IMR-90 (cell line): ENCODE data around the gene MAGI2. TPM values are rescaled to one million over a fixed set of nuclear protein-coding genes. Genes with fewer than 3 reads are reported as not detected.

Experiments
- ATAC-seq: fragments of 200-7000 bp; cut with Tn5 transposase; 2 replicates; pipeline ENCODE4 v1.9.1; 2020; ENCODE audit warnings: low read depth, mild to moderate bottlenecking, moderate library complexity
- BruUV-seq: library from RNA; stranded (reverse); fragments of 400-500 nt; replicated peaks from 2 replicates; lab custom pipeline; 2021; lab: Mats Ljungman, UMichigan
- CTCF ChIA-PET: fragments of 300-600 bp; formaldehyde crosslinking; extraction: SDS; loops from one replicate; lab custom pipeline; 2021; ENCODE audit warnings: antibody characterized with exemption; lab: Yijun Ruan, JAX
- POLR2A ChIA-PET: fragments of 300-600 bp; sonication (Branson Sonifier 250); formaldehyde crosslinking; loops from one replicate; lab custom pipeline; 2022; ENCODE audit warnings: antibody characterized with exemption; ENCODE audit not compliant: unreplicated experiment; lab: Charles Lee
- DNase-seq: peaks from one replicate; pipeline ENCODE4 v3.0.0; 2013
- H2AFZ ChIP-seq: replicated peaks from 2 replicates; pipeline ENCODE3; 2013; ENCODE audit warnings: low read length, mild to moderate bottlenecking; ENCODE audit not compliant: poor library complexity
- H2AK5ac ChIP-seq: 2 replicates; pipeline ENCODE4 v1.6.1; 2013; ENCODE audit warnings: low read depth, low read length, inconsistent platforms
- H2AK9ac ChIP-seq: replicated peaks from 2 replicates; pipeline ENCODE3; 2013; ENCODE audit warnings: mild to moderate bottlenecking, low read depth, low read length, moderate library complexity; ENCODE audit not compliant: poor library complexity
- H2BK120ac ChIP-seq: 2 replicates; pipeline ENCODE4 v1.6.1; 2013; ENCODE audit warnings: low read depth, low read length, inconsistent platforms
- H2BK15ac ChIP-seq: 3 replicates; pipeline ENCODE4 v1.6.1; 2013; ENCODE audit warnings: low read depth, low read length, inconsistent platforms
- H2BK20ac ChIP-seq: 2 replicates; pipeline ENCODE4 v1.6.1; 2013; ENCODE audit warnings: low read depth, mild to moderate bottlenecking, inconsistent platforms, low read length, moderate library complexity
- H2BK5ac ChIP-seq: 2 replicates; pipeline ENCODE4 v1.6.1; 2013; ENCODE audit warnings: mild to moderate bottlenecking, low read depth, low read length, inconsistent platforms; ENCODE audit not compliant: poor library complexity, severe bottlenecking
- H3K14ac ChIP-seq: replicated peaks from 2 replicates; pipeline ENCODE4 v1.6.1; 2013; ENCODE audit warnings: low read depth, low read length, inconsistent platforms
- H3K18ac ChIP-seq: 2 replicates; pipeline ENCODE4 v1.6.1; 2013; ENCODE audit warnings: low read depth, low read length, control low read depth
- H3K23ac ChIP-seq: 2 replicates; pipeline ENCODE4 v1.6.1; 2013; ENCODE audit warnings: low read depth, low read length, inconsistent platforms
- H3K27ac ChIP-seq: 2 replicates; pipeline ENCODE4 v1.5.1; 2013; ENCODE audit warnings: mild to moderate bottlenecking, control low read depth, low read length; ENCODE audit not compliant: insufficient read depth
- H3K27me3 ChIP-seq: 2 replicates; pipeline ENCODE4 v1.6.1; 2013; ENCODE audit warnings: low read length; ENCODE audit not compliant: control insufficient read depth, insufficient read depth
- H3K36me3 ChIP-seq: 2 replicates; pipeline ENCODE4 v1.6.1; 2013; ENCODE audit warnings: low read length, mixed read lengths; ENCODE audit not compliant: control insufficient read depth, insufficient read depth
- H3K4ac ChIP-seq: 2 replicates; pipeline ENCODE4 v1.6.1; 2013; ENCODE audit warnings: low read depth, low read length, inconsistent platforms
- H3K4me1 ChIP-seq: 2 replicates; pipeline ENCODE4 v1.6.1; 2013; ENCODE audit warnings: low read length, mixed read lengths; ENCODE audit not compliant: control insufficient read depth, insufficient read depth
- H3K4me2 ChIP-seq: 2 replicates; pipeline ENCODE4 v1.6.1; 2013; ENCODE audit warnings: low read depth, mild to moderate bottlenecking, control low read depth, low read length, moderate library complexity
- H3K4me3 ChIP-seq: 2 replicates; pipeline ENCODE4 v1.5.1; 2013; ENCODE audit warnings: low read depth, mild to moderate bottlenecking, control low read depth, low read length, moderate library complexity; ENCODE audit not compliant: insufficient read depth
- H3K56ac ChIP-seq: 2 replicates; pipeline ENCODE4 v1.6.1; 2013; ENCODE audit warnings: low read length, inconsistent platforms; ENCODE audit not compliant: insufficient read depth; ENCODE audit errors: extremely low read depth
- H3K79me1 ChIP-seq, 2 experiments: 2 replicates each; pipeline ENCODE4 v1.6.1; 2013; ENCODE audit warnings: low read length in 2 of 2, inconsistent platforms in 1 of 2, low read depth in 1 of 2
- H3K9ac ChIP-seq: 2 replicates; pipeline ENCODE4 v1.6.1; 2013; ENCODE audit warnings: low read depth, low read length, control low read depth
- H3K9me1 ChIP-seq: 2 replicates; pipeline ENCODE4 v1.6.1; 2013; ENCODE audit warnings: low read length, inconsistent platforms; ENCODE audit not compliant: insufficient read depth
- H3K9me3 ChIP-seq: 2 replicates; pipeline ENCODE4 v1.6.1; 2013; ENCODE audit warnings: low read length; ENCODE audit not compliant: control insufficient read depth, insufficient read depth
- H4K20me1 ChIP-seq: 2 replicates; pipeline ENCODE4 v1.6.1; 2013; ENCODE audit warnings: low read length, inconsistent platforms; ENCODE audit not compliant: insufficient read depth
- H4K5ac ChIP-seq: 2 replicates; pipeline ENCODE4 v1.6.1; 2013; ENCODE audit warnings: mild to moderate bottlenecking, low read depth, low read length, control low read depth
- H4K8ac ChIP-seq, 2 experiments: 2 replicates each; pipeline ENCODE4 v1.6.1; 2013; ENCODE audit warnings: low read depth in 2 of 2, low read length in 2 of 2, control low read depth in 1 of 2, inconsistent platforms in 1 of 2
- H4K91ac ChIP-seq: 2 replicates; pipeline ENCODE4 v1.6.1; 2013; ENCODE audit warnings: low read depth, low read length, inconsistent platforms; ENCODE audit not compliant: insufficient read depth
- BHLHE40 ChIP-seq: fragments of 150-350 bp; IDR thresholded peaks from 2 replicates; pipeline ENCODE4 v1.6.1; 2016; ENCODE audit warnings: mild to moderate bottlenecking, low read depth, low read length
- CHD1 ChIP-seq: IDR thresholded peaks from 2 replicates; pipeline ENCODE4 v1.6.1; 2012; ENCODE audit warnings: low read depth, low read length, improper control_type of control experiment
- CTCF ChIP-seq: conservative IDR thresholded peaks from 2 replicates; pipeline ENCODE4 v1.5.1; 2012; ENCODE audit warnings: mild to moderate bottlenecking, low read depth, low read length, improper control_type of control experiment
- FOS ChIP-seq: fragments of 150-350 bp; IDR thresholded peaks from 2 replicates; pipeline ENCODE4 v1.6.1; 2016; ENCODE audit warnings: low read depth, low read length
- MAFK ChIP-seq: IDR thresholded peaks from 2 replicates; pipeline ENCODE4 v1.6.1; 2012; ENCODE audit warnings: low read depth, low read length, improper control_type of control experiment
- MXI1 ChIP-seq: IDR thresholded peaks from 2 replicates; pipeline ENCODE4 v1.6.1; 2012; ENCODE audit warnings: low read depth, mild to moderate bottlenecking, low read length, moderate library complexity, borderline replicate concordance
- RAD21 ChIP-seq: IDR thresholded peaks from 2 replicates; pipeline ENCODE4 v1.6.1; 2012; ENCODE audit warnings: low read length, improper control_type of control experiment
- RCOR1 ChIP-seq: IDR thresholded peaks from 2 replicates; pipeline ENCODE4 v1.6.1; 2012; ENCODE audit warnings: mild to moderate bottlenecking, low read length, improper control_type of control experiment; ENCODE audit not compliant: insufficient replicate concordance
- RFX5 ChIP-seq: IDR thresholded peaks from 2 replicates; pipeline ENCODE4 v1.8.0; 2012; ENCODE audit warnings: low read depth, mild to moderate bottlenecking, low read length, moderate library complexity
- SMC3 ChIP-seq: fragments of 150-350 bp; IDR thresholded peaks from 2 replicates; pipeline ENCODE4 v1.6.1; 2016; ENCODE audit warnings: low read depth, mild to moderate bottlenecking, antibody characterized with exemption, low read length, moderate library complexity
- USF2 ChIP-seq: fragments of 150-350 bp; IDR thresholded peaks from 2 replicates; pipeline ENCODE4 v1.6.1; 2017; ENCODE audit warnings: mild to moderate bottlenecking, antibody characterized with exemption, low read length, low read depth
- WGBS, 2 experiments: methylation state at CpG; one replicate each; pipeline versions ENCODE4 v1.1.5 to v1.1.7; 2013; ENCODE audit warnings: missing lambda C conversion rate in 2 of 2; ENCODE audit not compliant: insufficient read length in 1 of 2; ENCODE audit errors: extremely low coverage in 2 of 2; 5-methylcytosine and 5-hydroxymethylcytosine counted together
- dilution Hi-C: fragments of 300-500 bp; cut with HindIII; formaldehyde crosslinking; loops from one replicate; pipeline ENCODE4 v1.14.3; 2018; ENCODE audit warnings: low sequenced_read_pairs; ENCODE audit not compliant: unreplicated experiment
- in situ Hi-C: fragments of 300-500 bp; cut with MboI; formaldehyde crosslinking; loops from 3 replicates; pipeline ENCODE4 v1.14.3; 2019; ENCODE audit warnings: low sequenced_read_pairs, inconsistent platforms, mixed read lengths
- intact Hi-C: fragments of 100-400 bp; cut with micrococcal nuclease; formaldehyde crosslinking; loops from 2 replicates; pipeline ENCODE4 v1.10.0; 2022
- polyA plus RNA-seq, 3 experiments: library from polyadenylated mRNA; depleted of rRNA; stranded (reverse); fragments of >200 nt; gene quantifications; 2 replicates each; pipeline ENCODE4 v1.2.3, GENCODE V29; 2012; ENCODE audit warnings: low replicate concordance in 1 of 3
- total RNA-seq: library from RNA; depleted of rRNA; stranded (reverse); fragments of >200 nt; gene quantifications from 2 replicates; pipeline ENCODE4 v1.2.3, GENCODE V29; 2012

MAGI2 gene
- total and polyA plus RNA-seq, 2 of the 4 experiments (the other 2 are of a cell fraction) = 2.5 to 17.9 TPM

- DNase-seq (peak; percentile 97), ATAC-seq (peak; percentile 91)
- no peak overlapping the region for H3K23ac ChIP-seq
- no peak overlapping the region for H3K4ac ChIP-seq
- H4K5ac ChIP-seq = no peak overlapping the region
- H3K27me3 ChIP-seq = no peaks in the 10 kb centered on the region
- no peak overlapping the region for H3K18ac ChIP-seq
- no peaks in the 10 kb centered on the region for H3K9me1 ChIP-seq
- H3K27ac ChIP-seq = no peak overlapping the region
- WGBS, 2 experiments = no CpG with 5 or more reads among the region's 2 CpGs
- H3K36me3 ChIP-seq = no peaks in the 10 kb centered on the region
- H2BK15ac ChIP-seq = peak overlapping the region; percentile 37; the same call in 2 of the 3 replicates
- H2AK5ac ChIP-seq = 0 out of 2 replicates have a peak overlapping the region, but pooled peaks have one; percentile 57
- H4K8ac ChIP-seq = 0 out of 4 replicates have a peak overlapping the region, but pooled peaks of 1 of the 2 experiments have one; percentile 20
- intact Hi-C loops (no loop called here), in situ Hi-C loops (no loop called here), dilution Hi-C loops (no loop called here)
- H3K4me2 ChIP-seq = peak overlapping the region; percentile 43; the same call in 1 of the 2 replicates
- H3K14ac ChIP-seq = no peak overlapping the region
- H3K9me3 ChIP-seq = no peaks in the 10 kb centered on the region
- ChIA-PET POLR2A (no interaction called here), CTCF (no interaction called here)
- no peak overlapping the region for H3K4me3 ChIP-seq
- H4K20me1 ChIP-seq = no peaks in the 10 kb centered on the region
- peak overlapping the region; percentile 62 for H2BK120ac ChIP-seq
- peaks cover 9 to 28% of the 10 kb centered on the region in 2 experiments; a peak in 3 of 4 replicates for H3K79me1 ChIP-seq
- H2BK20ac ChIP-seq = peak overlapping the region; percentile 16; the same call in 1 of the 2 replicates
- H2AK9ac ChIP-seq = no peak overlapping the region
- no peak overlapping the region for H2AFZ ChIP-seq
- peak overlapping the region; percentile 41; the same call in 1 of the 2 replicates for H4K91ac ChIP-seq
- no TSS peak for BruUV-seq
- H3K4me1 ChIP-seq = peaks cover 2% of the 10 kb centered on the region; the same call in 1 of the 2 replicates
- no peak overlapping the region for H3K9ac ChIP-seq
- no peak for TF ChIP-seq SMC3
- no peak for TF ChIP-seq CTCF
- peak; percentile 94 for TF ChIP-seq FOS
- no peak; the same call in 1 of the 2 replicates for TF ChIP-seq RAD21
- TF ChIP-seq BHLHE40 = peak; percentile 69
- TF ChIP-seq MAFK = no peak
- no peak for TF ChIP-seq USF2
- no peak for TF ChIP-seq RFX5
- TF ChIP-seq RCOR1 = no peak
- TF ChIP-seq CHD1 = no peak
- TF ChIP-seq MXI1 = no peak
- peak overlapping the region; percentile 81 for H2BK5ac ChIP-seq
- H3K56ac ChIP-seq = no peak overlapping the region
Observed at GRCh38 chr7:79317728-79318127, 135.7 kb downstream of the MAGI2 start.
